COR-L47 (cell line): Measurements from ENCODE around the gene SFXN2.
"Not testable (repeated sequence)": the region's sequence is repeated elsewhere in the genome, so short reads cannot be mapped to it uniquely, and the experiment has no call there.

ENCODE experiments used
- DNase-seq: peaks from one replicate; lab custom pipeline; 2025; lab: John Stamatoyannopoulos, UW

Gene SFXN2

GRCh38 chr10:102714621-102715455 lies at the start of gene SFXN2:
TSS of gene SFXN2 (plus strand) at chr10:102714636. CDS start at chr10:102726637, 12,001 bp downstream.
- no peak for DNase-seq

DNA sequence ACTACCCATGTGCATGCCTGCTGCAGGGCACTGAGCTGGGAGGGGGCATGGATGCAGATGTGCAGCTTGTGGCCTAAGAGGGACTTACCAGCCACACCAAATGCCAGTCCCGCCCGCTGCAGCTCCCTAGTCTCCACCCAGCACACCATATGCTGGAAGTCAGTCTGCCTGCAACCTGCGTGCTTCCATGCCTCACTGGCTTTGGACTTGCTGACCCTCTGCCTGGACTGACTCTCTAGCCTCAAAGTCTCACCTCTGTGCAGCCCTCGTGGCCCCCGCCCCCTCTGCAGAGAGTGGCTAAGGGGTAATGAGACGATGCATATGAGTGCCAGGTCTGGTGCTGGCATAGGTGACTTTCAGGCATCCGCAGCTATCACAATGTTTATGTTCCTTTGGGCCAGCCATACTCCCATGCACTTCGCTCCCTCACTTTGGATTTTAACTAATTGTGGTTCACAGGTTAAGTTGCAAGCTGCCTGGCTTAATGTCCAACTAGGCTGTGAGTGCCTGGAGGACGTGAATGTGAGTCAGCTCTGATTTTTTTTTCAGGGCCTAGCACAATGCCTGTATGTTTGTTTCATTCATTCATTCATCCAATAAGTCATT lies 48.4 kb upstream of the SFXN2 start:
- DNase-seq, result no peak

- not testable (repeated sequence) for DNase-seq
These were observed 47.0 kb upstream of the SFXN2 start for GRCh38 chr10:102667411-102667810.

GRCh38 chr10:102668326-102669107 lies 45.9 kb upstream of the SFXN2 start:
- DNase-seq, result no peak

- no peak for DNase-seq
These were observed 45.0 kb upstream of the SFXN2 start for GRCh38 chr10:102669206-102670064.

- no peak for DNase-seq
These were observed 44.3 kb upstream of the SFXN2 start for GRCh38 chr10:102670065-102670670.

GRCh38 chr10:102670871-102671434 lies 43.5 kb upstream of the SFXN2 start:
- DNase-seq, result no peak

DNA sequence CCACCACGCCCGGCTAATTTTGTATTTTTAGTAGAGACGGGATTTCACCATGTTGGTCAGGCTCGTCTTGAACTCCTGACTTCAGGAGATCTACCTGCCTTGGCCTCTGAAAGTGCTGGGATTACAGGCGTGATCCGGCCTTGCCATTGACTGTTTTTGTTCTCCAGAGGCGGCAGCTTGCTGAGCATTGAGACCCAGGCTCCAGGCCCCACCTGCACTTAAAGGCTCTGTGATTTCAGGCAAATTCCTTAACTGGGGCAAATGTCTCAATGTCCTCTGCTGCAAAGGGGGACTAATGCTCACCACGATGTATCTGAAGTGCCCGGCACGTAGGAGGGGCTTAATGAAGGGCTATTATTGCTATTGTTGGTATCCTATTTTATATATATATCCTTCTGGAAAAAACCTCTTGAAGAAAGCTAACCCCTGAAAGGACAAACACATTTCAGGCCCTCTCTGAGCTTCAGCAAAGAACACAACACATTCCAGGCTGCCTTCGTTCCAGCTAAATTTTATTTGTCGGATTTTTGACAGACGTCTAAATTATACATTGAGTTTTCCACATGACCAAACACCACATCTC lies 41.1 kb upstream of the SFXN2 start:
- no peak for DNase-seq

DNA sequence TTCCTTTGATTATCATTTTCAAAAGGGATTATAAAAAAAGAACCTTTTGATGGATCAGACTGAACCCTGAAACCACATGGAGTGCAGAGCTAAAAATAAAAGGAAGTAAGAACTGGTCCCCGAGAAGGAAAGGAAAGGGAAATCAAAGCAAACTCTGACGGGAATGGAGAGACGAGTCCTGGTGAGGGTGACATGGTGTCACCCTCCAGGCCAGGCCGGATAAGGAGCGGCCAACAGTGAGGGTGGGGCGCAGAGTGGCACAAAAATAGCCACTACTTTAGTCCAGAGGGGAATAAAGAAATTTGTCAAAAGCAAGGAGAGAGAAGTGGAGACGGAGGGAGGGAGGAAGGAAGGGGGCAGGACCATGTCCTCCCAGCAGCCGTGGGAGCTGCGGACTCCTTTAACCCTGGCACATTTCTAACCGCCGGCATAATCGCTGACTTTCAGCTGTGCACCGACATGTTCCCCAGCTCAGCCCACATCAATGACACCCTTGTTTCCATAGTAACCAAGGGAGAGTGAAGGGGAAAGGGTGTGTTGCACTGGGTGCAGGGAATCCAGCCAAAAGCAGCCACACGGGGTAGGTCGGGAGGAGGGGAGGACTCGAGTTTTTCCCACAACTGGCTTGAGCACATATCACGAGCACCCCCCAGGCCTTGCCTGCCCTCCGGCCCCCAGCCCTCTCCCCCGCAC lies 40.5 kb upstream of the SFXN2 start:
- DNase-seq, result peak; percentile 45

DNA sequence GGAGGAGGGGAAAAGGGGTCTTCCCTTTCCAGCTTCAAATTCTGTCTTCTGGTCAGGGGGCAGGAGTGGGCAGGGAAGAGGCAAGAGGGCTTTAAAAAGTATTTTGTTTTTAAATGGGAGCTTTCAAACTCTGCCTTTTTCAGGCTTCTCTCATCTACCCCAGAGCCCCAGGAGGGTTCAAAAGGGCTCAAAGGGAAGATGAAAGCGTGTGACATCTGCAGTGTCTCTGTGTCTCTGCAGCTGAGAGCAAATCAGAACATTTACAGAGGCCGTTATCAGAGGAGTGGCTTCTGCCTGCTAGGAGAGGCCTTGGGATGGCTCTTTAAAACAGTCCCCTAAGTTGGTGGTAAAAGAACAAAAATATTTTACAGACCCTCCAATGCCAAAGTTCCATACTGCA lies 39.9 kb upstream of the SFXN2 start:
- DNase-seq, result no peak

DNA sequence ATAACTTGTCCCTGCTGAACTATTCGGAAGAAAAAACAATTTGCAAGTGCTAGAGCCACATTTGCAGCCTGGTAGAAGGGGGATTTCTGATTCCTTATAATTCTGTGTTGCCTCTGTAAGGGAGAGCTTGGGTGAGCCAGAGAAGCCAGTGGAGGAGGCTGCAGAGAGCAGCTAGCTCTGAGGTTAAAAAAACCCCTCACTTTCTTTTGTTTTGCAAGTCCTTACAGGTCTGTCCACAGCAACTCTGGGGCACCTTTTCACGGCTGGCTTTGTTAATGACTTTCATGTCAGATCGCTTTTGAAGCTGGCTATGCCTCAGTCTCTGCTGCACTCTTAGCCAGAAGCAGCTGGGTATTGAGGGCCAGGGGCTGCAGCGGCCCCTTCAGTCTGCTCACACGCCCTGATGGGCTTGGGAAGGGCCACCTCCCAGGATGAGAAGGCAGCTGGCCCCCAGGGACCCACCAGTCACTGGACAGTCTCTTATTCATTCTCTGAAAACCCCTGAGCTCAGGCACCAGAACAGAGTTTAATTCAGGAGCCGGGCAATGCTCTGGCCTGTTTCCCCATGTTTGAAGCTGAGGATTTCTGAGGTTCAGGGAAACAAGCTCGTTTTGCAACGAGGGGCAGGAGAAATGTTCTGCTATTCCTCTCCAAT lies 39.3 kb upstream of the SFXN2 start:
- DNase-seq, result no peak

DNA sequence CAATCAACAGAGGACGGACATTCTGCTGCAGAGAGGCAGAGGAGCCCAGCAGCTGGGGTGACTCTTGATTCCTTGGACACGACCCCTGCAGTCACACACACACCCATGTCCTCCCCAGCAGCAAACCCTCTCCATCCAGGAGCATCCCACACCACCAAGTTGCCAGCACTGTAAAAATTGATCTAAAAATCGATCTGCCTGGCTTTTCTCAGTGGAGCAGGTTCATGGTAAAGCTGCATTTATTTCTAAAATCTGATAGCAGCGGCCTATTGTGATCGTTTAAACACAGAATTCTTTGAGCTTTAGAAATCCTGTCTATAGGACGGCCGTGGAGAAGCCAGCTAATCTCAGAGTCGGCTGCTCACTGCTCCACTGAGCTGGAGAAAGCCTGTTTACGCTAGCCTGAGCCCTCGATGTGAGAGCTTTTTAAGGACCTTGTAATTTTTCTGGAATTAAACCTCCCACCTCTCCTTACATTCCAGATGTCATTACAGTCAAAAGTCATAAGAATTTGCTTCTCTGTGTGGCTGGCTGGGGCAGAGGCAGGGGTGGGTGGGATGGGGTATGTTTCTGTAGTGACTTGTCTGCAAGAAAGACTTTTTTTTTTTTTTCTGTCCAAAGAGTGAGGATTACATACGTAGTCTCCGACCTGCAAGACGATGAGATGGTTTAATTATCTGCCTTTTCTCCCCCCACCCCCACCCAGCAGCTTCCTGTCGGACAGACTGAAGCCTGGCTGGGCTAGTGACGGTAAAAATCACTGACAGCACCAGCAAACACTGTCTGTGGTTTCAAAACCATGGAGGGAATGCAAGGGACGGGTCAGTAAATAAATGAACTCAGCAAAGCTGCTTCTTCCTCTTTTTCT lies 38.5 kb upstream of the SFXN2 start:
- DNase-seq, result no peak

- DNase-seq, result no peak
These were observed 37.7 kb upstream of the SFXN2 start for GRCh38 chr10:102676534-102677315.

DNA sequence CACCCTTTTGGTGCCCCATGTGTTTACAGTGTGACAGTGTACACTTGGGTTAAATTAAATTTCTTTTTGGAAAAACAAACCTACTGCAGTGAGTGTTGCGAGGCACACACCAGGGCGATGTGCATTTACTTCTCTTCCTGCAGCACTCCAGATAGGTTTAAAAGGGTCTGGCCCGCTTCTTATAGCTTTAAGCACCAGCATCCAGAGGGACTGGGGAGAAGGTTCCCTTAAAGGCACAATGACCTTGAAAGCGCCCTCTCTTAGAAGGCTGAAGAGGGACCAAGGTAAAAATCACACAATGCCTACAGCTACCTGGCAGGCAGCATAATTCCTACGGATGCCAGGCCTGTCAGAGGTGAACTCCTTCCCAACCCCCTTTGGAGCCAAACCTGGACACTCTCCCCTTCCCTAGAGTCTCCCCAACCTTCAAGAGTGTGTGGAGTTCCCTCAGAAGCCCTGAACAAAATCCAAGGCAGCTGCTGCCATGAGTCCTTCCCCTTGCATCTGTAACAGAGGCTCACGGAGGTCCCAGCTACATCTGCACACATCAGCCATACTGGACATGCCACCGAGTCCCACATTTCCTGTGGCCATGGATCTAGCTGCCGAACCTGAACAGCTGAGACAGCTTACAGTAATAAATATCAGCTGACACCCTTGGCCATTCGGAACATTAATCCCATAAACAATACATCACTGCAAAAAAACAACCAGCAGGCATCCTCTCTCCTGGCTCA lies 36.9 kb upstream of the SFXN2 start:
- DNase-seq, result no peak

DNA sequence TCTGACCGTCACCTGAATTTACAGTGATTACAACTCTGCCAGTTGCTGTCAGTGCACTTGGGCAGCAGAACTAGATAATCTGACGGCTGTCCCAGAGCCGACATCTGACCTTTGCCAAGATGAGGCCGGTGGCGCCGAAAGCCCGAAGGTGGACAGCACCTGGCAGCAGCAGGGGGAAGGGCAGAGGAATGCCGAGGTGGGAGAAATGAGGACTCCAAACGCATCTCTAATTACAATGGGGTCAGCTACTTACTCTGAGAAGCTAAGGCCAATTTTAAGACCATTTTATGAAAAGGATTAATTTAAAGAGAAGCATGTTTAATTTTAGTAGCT lies 36.4 kb upstream of the SFXN2 start:
- DNase-seq, result no peak

GRCh38 chr10:102678842-102679289 lies 35.6 kb upstream of the SFXN2 start:
- DNase-seq, result peak; percentile 53

- no peak for DNase-seq
These were observed 34.8 kb upstream of the SFXN2 start for GRCh38 chr10:102679596-102679995.
